Neural progenitor cell (in vitro differentiated cells): ENCODE measurements around the gene CHD2. TPM values are rescaled to one million over a fixed set of nuclear protein-coding genes. Genes with fewer than 3 reads are reported as not detected.

Experiments
- DNase-seq: peaks from one replicate; pipeline ENCODE4 v3.0.0-alpha.2; 2016; ENCODE audit warnings: low spot score
- H2AFZ ChIP-seq: fragments of 200-600 bp; sonication (generic); replicated peaks from 2 replicates; pipeline ENCODE4 v1.6.1; 2016; ENCODE audit warnings: antibody characterized with exemption
- H3F3A ChIP-seq: fragments of 200-600 bp; sonication (generic); 2 replicates; pipeline ENCODE4 v1.6.1; 2016; ENCODE audit warnings: antibody characterized with exemption, low read depth
- H3K27ac ChIP-seq: fragments of 200-600 bp; sonication (generic); 2 replicates; pipeline ENCODE4 v1.5.1; 2016; ENCODE audit warnings: mild to moderate bottlenecking
- H3K27me3 ChIP-seq: fragments of 200-600 bp; sonication (generic); 2 replicates; pipeline ENCODE4 v1.6.1; 2016; ENCODE audit warnings: mild to moderate bottlenecking, moderate library complexity
- H3K36me3 ChIP-seq: fragments of 200-600 bp; sonication (generic); 2 replicates; pipeline ENCODE4 v1.5.1; 2016
- H3K4me1 ChIP-seq: fragments of 200-600 bp; sonication (generic); 2 replicates; pipeline ENCODE4 v1.6.1; 2016; ENCODE audit warnings: mixed run types
- H3K4me2 ChIP-seq: fragments of 200-600 bp; sonication (generic); 2 replicates; pipeline ENCODE4 v1.6.1; 2016
- H3K4me3 ChIP-seq: fragments of 200-600 bp; sonication (generic); 2 replicates; pipeline ENCODE4 v1.5.1; 2016
- H3K79me2 ChIP-seq: fragments of 200-600 bp; sonication (generic); 2 replicates; pipeline ENCODE4 v1.6.1; 2016; ENCODE audit warnings: low read depth
- H3K9ac ChIP-seq: fragments of 200-600 bp; sonication (generic); 2 replicates; pipeline ENCODE4 v1.6.1; 2016
- H3K9me3 ChIP-seq: fragments of 200-600 bp; sonication (generic); 2 replicates; pipeline ENCODE4 v1.5.1; 2016; ENCODE audit warnings: low read depth
- H4K20me1 ChIP-seq: fragments of 200-600 bp; sonication (generic); 2 replicates; pipeline ENCODE4 v1.6.1; 2016; ENCODE audit warnings: low read depth
- H3K27ac Mint-ChIP-seq: 3 replicates; pipeline ENCODE4 v1.8.0; 2021; ENCODE audit warnings: mixed read lengths
- H3K27me3 Mint-ChIP-seq: 2 replicates; pipeline ENCODE4 v1.8.0; 2022; ENCODE audit warnings: low read depth, mild to moderate bottlenecking, inconsistent platforms, moderate library complexity, mixed read lengths; ENCODE audit not compliant: insufficient read depth
- H3K36me3 Mint-ChIP-seq: 3 replicates; pipeline ENCODE4 v1.8.0; 2021; ENCODE audit warnings: mixed read lengths
- H3K4me1 Mint-ChIP-seq: 3 replicates; pipeline ENCODE4 v1.8.0; 2021; ENCODE audit warnings: mixed read lengths
- H3K4me3 Mint-ChIP-seq: 3 replicates; pipeline ENCODE4 v1.8.0; 2021; ENCODE audit warnings: mild to moderate bottlenecking, moderate library complexity, mixed read lengths
- H3K9me3 Mint-ChIP-seq: 3 replicates; pipeline ENCODE4 v1.8.0; 2020; ENCODE audit warnings: mixed read lengths
- EZH2 ChIP-seq: fragments of 200-600 bp; sonication (generic); IDR thresholded peaks from 2 replicates; pipeline ENCODE4 v1.6.1; 2017; ENCODE audit warnings: antibody characterized with exemption, mild to moderate bottlenecking, moderate library complexity
- EZH2phosphoT487 ChIP-seq: fragments of 200-600 bp; sonication (generic); IDR thresholded peaks from 2 replicates; pipeline ENCODE4 v1.6.1; 2017; ENCODE audit warnings: antibody characterized with exemption
- total RNA-seq: library from RNA; depleted of rRNA; stranded (reverse); fragments of >200 nt; gene quantifications from 2 replicates; pipeline ENCODE4 v1.2.3, GENCODE V29; 2015; ENCODE audit warnings: low replicate concordance
- TF ChIP-seq, protein P1 (sequence below): fragments of 200-600 bp; sonication (generic); IDR thresholded peaks from 2 replicates; pipeline ENCODE4 v1.5.1; 2017; ENCODE audit warnings: antibody characterized with exemption, mild to moderate bottlenecking

Gene CHD2
- total RNA-seq, 1 donor from 2014 or later, result 128 TPM

- no peak overlapping the region for H3K4me2 ChIP-seq
- peaks cover 17% of the 10 kb centered on the region for H4K20me1 ChIP-seq
- H3K36me3 ChIP-seq, result peaks cover 71% of the 10 kb centered on the region
- peaks cover 86% of the 10 kb centered on the region for H3K79me2 ChIP-seq
- no peaks in the 10 kb centered on the region for H3K9me3 ChIP-seq
- Mint-ChIP-seq H3K27me3 (peaks cover 5% of the 10 kb centered on the region), H3K4me3 (no peak overlapping the region), H3K9me3 (peaks cover 10% of the 10 kb centered on the region), H3K27ac (no peak overlapping the region), H3K36me3 (peaks cover 72% of the 10 kb centered on the region), H3K4me1 (no peaks in the 10 kb centered on the region)
- H3K9ac ChIP-seq, result no peak overlapping the region
- no peak overlapping the region for H2AFZ ChIP-seq
- peaks cover 74% of the 10 kb centered on the region for H3F3A ChIP-seq
- TF ChIP-seq EZH2, result no peak
- TF ChIP-seq, protein P1, sequence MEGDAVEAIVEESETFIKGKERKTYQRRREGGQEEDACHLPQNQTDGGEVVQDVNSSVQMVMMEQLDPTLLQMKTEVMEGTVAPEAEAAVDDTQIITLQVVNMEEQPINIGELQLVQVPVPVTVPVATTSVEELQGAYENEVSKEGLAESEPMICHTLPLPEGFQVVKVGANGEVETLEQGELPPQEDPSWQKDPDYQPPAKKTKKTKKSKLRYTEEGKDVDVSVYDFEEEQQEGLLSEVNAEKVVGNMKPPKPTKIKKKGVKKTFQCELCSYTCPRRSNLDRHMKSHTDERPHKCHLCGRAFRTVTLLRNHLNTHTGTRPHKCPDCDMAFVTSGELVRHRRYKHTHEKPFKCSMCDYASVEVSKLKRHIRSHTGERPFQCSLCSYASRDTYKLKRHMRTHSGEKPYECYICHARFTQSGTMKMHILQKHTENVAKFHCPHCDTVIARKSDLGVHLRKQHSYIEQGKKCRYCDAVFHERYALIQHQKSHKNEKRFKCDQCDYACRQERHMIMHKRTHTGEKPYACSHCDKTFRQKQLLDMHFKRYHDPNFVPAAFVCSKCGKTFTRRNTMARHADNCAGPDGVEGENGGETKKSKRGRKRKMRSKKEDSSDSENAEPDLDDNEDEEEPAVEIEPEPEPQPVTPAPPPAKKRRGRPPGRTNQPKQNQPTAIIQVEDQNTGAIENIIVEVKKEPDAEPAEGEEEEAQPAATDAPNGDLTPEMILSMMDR, result no peak
- TF ChIP-seq EZH2phosphoT487, result no peak
- DNase-seq, result no peak
- peak overlapping the region; percentile 16 for H3K27ac ChIP-seq
- no peak overlapping the region for H3K4me3 ChIP-seq
- peaks cover 8% of the 10 kb centered on the region for H3K4me1 ChIP-seq
- H3K27me3 ChIP-seq, result no peaks in the 10 kb centered on the region
Measured at GRCh38 chr15:92954002-92954401, 53.9 kb downstream of the CHD2 start.

DNA sequence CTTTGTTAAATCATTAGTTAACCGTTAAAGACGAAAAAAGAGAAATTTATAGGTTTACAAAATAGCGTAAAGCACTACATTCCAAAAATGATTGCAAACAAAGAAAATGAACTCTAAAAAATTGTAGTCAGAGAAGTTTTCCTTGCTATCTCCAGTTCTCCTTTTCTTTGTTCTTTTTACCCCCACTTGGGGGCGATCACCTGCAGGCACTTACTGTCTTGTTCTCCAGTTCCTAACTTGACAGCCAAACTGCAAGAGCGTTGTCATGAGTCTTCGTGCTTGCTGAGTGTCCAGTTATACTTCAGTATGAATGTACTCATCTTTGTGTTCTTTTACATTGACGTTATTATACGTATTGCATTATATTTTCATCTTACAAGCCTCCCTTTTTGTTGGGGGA, 54.5 kb downstream of the CHD2 start:
- peaks cover 5% of the 10 kb centered on the region for H3K27me3 Mint-ChIP-seq
- no peak overlapping the region for H3K4me3 Mint-ChIP-seq
- H3K9ac ChIP-seq, result no peak overlapping the region
- no peaks in the 10 kb centered on the region for H3K9me3 ChIP-seq
- no peaks in the 10 kb centered on the region for H3K27me3 ChIP-seq
- H3K4me3 ChIP-seq, result no peak overlapping the region
- peaks cover 4% of the 10 kb centered on the region for H3K9me3 Mint-ChIP-seq
- peaks cover 72% of the 10 kb centered on the region for H3K36me3 Mint-ChIP-seq
- peaks cover 88% of the 10 kb centered on the region for H3K79me2 ChIP-seq
- H2AFZ ChIP-seq, result no peak overlapping the region
- H3F3A ChIP-seq, result peaks cover 69% of the 10 kb centered on the region
- DNase-seq, result peak; percentile 30
- peaks cover 4% of the 10 kb centered on the region for H3K4me1 ChIP-seq
- H3K27ac Mint-ChIP-seq, result no peak overlapping the region
- H4K20me1 ChIP-seq, result peaks cover 20% of the 10 kb centered on the region
- peak overlapping the region; percentile 16 for H3K27ac ChIP-seq
- H3K36me3 ChIP-seq, result peaks cover 72% of the 10 kb centered on the region
- TF ChIP-seq, protein P1, result peak; percentile 57
- TF ChIP-seq EZH2phosphoT487 (no peak), EZH2 (no peak)
- no peaks in the 10 kb centered on the region for H3K4me1 Mint-ChIP-seq
- H3K4me2 ChIP-seq, result no peak overlapping the region

DNA sequence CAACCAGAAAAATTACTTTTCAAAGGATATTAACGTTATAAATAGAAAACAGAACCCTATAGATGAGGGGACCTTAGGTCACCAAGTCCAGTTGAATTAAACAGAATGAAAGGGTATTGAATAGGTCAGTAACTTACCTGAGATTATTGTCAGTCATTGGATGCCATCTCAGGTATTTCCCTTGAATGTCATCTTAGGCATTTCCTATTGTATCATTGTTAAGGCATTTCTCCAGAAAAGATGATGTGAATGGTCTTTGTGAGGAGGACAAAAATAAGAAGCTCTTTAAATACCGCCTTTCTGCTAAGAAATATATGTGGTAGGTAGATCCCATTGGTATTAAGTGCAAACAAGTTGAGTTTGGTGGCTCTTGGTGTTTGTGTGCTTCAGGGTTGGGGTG, 55.6 kb downstream of the CHD2 start:
- Histone ChIP-seq H3K4me3 (no peak overlapping the region), H2AFZ (no peak overlapping the region), H3K4me2 (no peak overlapping the region), H3K27me3 (no peaks in the 10 kb centered on the region), H3K36me3 (peaks cover 76% of the 10 kb centered on the region), H3K27ac (no peak overlapping the region), H4K20me1 (peaks cover 30% of the 10 kb centered on the region), H3K4me1 (no peaks in the 10 kb centered on the region), H3K9ac (no peak overlapping the region), H3K9me3 (no peaks in the 10 kb centered on the region), H3K79me2 (peaks cover 89% of the 10 kb centered on the region), H3F3A (peaks cover 63% of the 10 kb centered on the region)
- Mint-ChIP-seq H3K36me3 (peaks cover 70% of the 10 kb centered on the region), H3K9me3 (peaks cover 4% of the 10 kb centered on the region), H3K27me3 (peaks cover 2% of the 10 kb centered on the region), H3K4me1 (no peaks in the 10 kb centered on the region), H3K4me3 (no peak overlapping the region), H3K27ac (no peak overlapping the region)
- no peak for TF ChIP-seq EZH2
- TF ChIP-seq EZH2phosphoT487, result no peak
- TF ChIP-seq, protein P1, result no peak
- no peak for DNase-seq
